Calu3 (cell line): ENCODE measurements around the gene PIK3C3. TPM values are rescaled to one million over a fixed set of nuclear protein-coding genes. Genes with fewer than 3 reads are reported as not detected.
A peak's percentile ranks its signal among the peaks of the same experiment; 100 is the strongest.

Experiments
- BruUV-seq: library from RNA; stranded (reverse); fragments of 400-500 nt; replicated peaks from 2 replicates; lab custom pipeline; 2021; lab: Mats Ljungman, UMichigan
- CTCF ChIA-PET: fragments of 300-600 bp; sonication (Branson Sonifier 250); formaldehyde crosslinking; loops from one replicate; lab custom pipeline; 2022; ENCODE audit warnings: antibody characterized with exemption; lab: Charles Lee
- DNase-seq: peaks from one replicate; pipeline ENCODE4 v3.0.0; 2022
- H3K27ac Mint-ChIP-seq: one replicate; pipeline ENCODE4 v1.8.0; 2022; ENCODE audit warnings: mixed read lengths; ENCODE audit not compliant: unreplicated experiment
- H3K27me3 Mint-ChIP-seq: one replicate; pipeline ENCODE4 v1.8.0; 2022; ENCODE audit warnings: mixed read lengths; ENCODE audit not compliant: unreplicated experiment
- H3K36me3 Mint-ChIP-seq: one replicate; pipeline ENCODE4 v1.8.0; 2022; ENCODE audit warnings: mild to moderate bottlenecking, moderate library complexity, mixed read lengths; ENCODE audit not compliant: insufficient read depth, unreplicated experiment
- H3K4me1 Mint-ChIP-seq: one replicate; pipeline ENCODE4 v1.8.0; 2022; ENCODE audit warnings: mild to moderate bottlenecking, low read depth, mixed read lengths; ENCODE audit not compliant: unreplicated experiment
- H3K4me3 Mint-ChIP-seq: one replicate; pipeline ENCODE4 v1.8.0; 2022; ENCODE audit warnings: mild to moderate bottlenecking, low read depth, moderate library complexity, mixed read lengths; ENCODE audit not compliant: unreplicated experiment
- H3K9me3 Mint-ChIP-seq: one replicate; pipeline ENCODE4 v1.8.0; 2022; ENCODE audit warnings: low read depth, mixed read lengths; ENCODE audit not compliant: unreplicated experiment
- intact Hi-C: fragments of 100-400 bp; cut with micrococcal nuclease; formaldehyde crosslinking; loops from one replicate; pipeline ENCODE4 v1.10.0; 2022; ENCODE audit not compliant: unreplicated experiment
- total RNA-seq: library from RNA; stranded (reverse); gene quantifications from 2 replicates; pipeline ENCODE4 v1.2.3, GENCODE V29; 2022
- TF ChIP-seq, protein P1 (sequence below): fragments of 200-600 bp; IDR thresholded peaks from one replicate; pipeline ENCODE4 v1.8.0; 2022; ENCODE audit warnings: antibody characterized with exemption; ENCODE audit not compliant: unreplicated experiment

PIK3C3 gene
- total RNA-seq, 1 experiment from 2014 or later: 32.9 TPM

DNA sequence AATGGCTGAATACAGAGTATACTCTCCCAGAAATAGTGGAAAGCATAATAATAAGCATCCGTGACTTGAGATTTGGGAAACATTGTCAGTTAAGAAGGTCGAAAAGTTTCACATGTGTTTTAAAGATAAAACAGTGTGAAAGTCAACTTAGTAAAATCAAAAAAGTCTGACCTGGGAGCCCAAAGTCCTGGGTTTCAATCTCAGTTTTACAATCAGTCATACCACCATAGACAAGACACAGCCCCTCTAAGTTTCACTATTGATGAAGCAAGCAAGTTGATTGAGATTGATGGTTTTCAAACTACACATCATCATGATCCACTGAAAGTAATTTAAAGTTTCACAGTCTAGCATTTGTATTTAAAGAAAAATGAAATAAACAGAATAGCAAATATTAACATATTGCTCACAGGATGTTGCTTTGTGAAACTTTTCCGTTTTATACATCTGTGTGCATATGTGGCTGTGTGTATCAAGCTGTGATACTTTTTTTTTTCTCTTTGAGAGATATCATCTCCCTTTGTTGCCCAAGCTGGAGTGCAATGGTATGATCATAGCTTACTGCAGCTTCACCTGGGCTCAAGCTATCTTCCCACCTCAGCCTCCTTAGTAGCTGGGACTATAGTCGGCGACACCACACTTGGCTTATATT, 71.1 kb downstream of the PIK3C3 start:
- CTCF ChIA-PET: no interaction called here
- H3K27ac Mint-ChIP-seq: no peak overlapping the region
- H3K9me3 Mint-ChIP-seq: no peaks in the 10 kb centered on the region
- TF ChIP-seq, protein P1, sequence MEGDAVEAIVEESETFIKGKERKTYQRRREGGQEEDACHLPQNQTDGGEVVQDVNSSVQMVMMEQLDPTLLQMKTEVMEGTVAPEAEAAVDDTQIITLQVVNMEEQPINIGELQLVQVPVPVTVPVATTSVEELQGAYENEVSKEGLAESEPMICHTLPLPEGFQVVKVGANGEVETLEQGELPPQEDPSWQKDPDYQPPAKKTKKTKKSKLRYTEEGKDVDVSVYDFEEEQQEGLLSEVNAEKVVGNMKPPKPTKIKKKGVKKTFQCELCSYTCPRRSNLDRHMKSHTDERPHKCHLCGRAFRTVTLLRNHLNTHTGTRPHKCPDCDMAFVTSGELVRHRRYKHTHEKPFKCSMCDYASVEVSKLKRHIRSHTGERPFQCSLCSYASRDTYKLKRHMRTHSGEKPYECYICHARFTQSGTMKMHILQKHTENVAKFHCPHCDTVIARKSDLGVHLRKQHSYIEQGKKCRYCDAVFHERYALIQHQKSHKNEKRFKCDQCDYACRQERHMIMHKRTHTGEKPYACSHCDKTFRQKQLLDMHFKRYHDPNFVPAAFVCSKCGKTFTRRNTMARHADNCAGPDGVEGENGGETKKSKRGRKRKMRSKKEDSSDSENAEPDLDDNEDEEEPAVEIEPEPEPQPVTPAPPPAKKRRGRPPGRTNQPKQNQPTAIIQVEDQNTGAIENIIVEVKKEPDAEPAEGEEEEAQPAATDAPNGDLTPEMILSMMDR: no peak
- no TSS peak for BruUV-seq
- no peak for DNase-seq
- intact Hi-C loops: no loop called here
- H3K4me1 Mint-ChIP-seq: no peaks in the 10 kb centered on the region
- H3K27me3 Mint-ChIP-seq: no peaks in the 10 kb centered on the region
- H3K36me3 Mint-ChIP-seq: no peaks in the 10 kb centered on the region
- no peak overlapping the region for H3K4me3 Mint-ChIP-seq

DNA sequence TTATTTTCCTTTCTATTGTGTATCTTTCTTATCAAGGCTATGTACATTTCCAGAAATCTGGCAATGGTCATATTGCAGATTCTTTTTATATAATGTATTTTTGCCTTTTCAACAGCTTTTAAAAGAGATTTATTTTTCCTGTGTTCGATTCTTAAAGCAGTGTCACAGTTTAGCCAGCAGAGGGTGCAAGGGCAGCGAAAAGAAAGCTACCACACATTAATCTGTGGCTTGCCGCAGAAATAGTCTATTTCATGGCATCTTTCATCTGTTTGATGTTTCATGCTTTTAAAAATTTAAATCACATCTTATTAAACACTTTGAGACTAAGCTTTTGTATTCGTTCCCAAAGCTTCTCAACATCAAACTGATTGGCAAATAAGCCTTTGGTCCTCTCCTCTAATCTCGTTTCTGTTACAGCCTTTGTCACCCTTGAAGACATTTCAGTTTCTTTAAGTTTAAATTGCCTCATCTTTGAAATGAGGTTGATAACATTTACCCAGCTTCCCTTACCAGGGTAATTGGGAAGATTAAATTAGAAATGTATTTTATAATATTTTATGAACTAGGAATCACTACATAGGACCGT, 73.3 kb downstream of the PIK3C3 start:
- DNase-seq: peak; percentile 20
- BruUV-seq: no TSS peak
- Mint-ChIP-seq H3K4me1 (no peaks in the 10 kb centered on the region), H3K27me3 (no peaks in the 10 kb centered on the region), H3K27ac (no peak overlapping the region), H3K36me3 (peaks cover 5% of the 10 kb centered on the region), H3K4me3 (no peak overlapping the region), H3K9me3 (no peaks in the 10 kb centered on the region)
- intact Hi-C loops: no loop called here
- TF ChIP-seq, protein P1: peak; percentile 76
- CTCF ChIA-PET: interaction anchor here (0.7 to 1.1 kb wide), 4 partner anchors 10 to 63 kb away, joined by 3 to 4 read pairs (median 3); no protein-coding TSS in a partner anchor

DNA sequence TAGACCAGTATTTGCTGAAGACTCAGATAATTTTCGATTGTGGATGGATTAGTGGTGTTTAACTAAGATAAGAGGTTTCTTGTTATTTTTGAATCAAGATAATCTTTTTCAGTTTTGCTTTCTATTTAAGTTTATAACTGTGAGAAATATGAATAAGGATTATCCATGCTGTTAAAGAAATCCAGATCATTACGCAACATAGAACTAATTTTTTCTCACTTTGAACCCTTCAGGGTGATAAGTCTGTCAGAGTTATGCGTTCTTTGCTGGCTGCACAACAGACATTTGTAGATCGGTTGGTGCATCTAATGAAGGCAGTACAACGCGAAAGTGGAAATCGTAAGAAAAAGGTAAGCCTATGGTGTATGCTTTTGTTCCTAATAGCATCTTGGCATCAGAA, 74.1 kb downstream of the PIK3C3 start:
- CTCF ChIA-PET: no interaction called here
- H3K9me3 Mint-ChIP-seq: no peaks in the 10 kb centered on the region
- intact Hi-C loops: no loop called here
- no peaks in the 10 kb centered on the region for H3K4me1 Mint-ChIP-seq
- BruUV-seq: no TSS peak
- DNase-seq: no peak
- H3K27me3 Mint-ChIP-seq: no peaks in the 10 kb centered on the region
- TF ChIP-seq, protein P1: no peak
- H3K27ac Mint-ChIP-seq: no peak overlapping the region
- peaks cover 9% of the 10 kb centered on the region for H3K36me3 Mint-ChIP-seq
- H3K4me3 Mint-ChIP-seq: no peak overlapping the region

- intact Hi-C loops: no loop called here
- H3K27me3 Mint-ChIP-seq: no peaks in the 10 kb centered on the region
- H3K4me1 Mint-ChIP-seq: no peaks in the 10 kb centered on the region
- no peak overlapping the region for H3K4me3 Mint-ChIP-seq
- H3K9me3 Mint-ChIP-seq: no peaks in the 10 kb centered on the region
- peak; percentile 37 for DNase-seq
- peaks cover 9% of the 10 kb centered on the region for H3K36me3 Mint-ChIP-seq
- TF ChIP-seq, protein P1: peak; percentile 65
- no TSS peak for BruUV-seq
- H3K27ac Mint-ChIP-seq: no peak overlapping the region
- CTCF ChIA-PET: interaction anchor here (1.2 kb wide), 1 partner anchor 17 kb away, joined by 5 read pairs; no protein-coding TSS in a partner anchor
Observed at GRCh38 chr18:42030586-42031182, 75.7 kb downstream of the PIK3C3 start.
